GM23338 (cell line): ENCODE results near the gene STARD3. TPM values are rescaled to one million over a fixed set of nuclear protein-coding genes. Genes with fewer than 3 reads are reported as not detected.

ENCODE experiments used
- ATAC-seq: fragments of 200-7000 bp; cut with Tn5 transposase; 3 replicates; pipeline ENCODE4 v1.9.1; 2020
- DNase-seq: peaks from one replicate; pipeline ENCODE4 v3.0.0-alpha.2; 2015; ENCODE audit warnings: low spot score
- H2AFZ ChIP-seq: fragments of 200-600 bp; sonication (generic); 2 replicates; pipeline ENCODE4 v1.8.0; 2016; ENCODE audit warnings: antibody characterized with exemption, mild to moderate bottlenecking, moderate library complexity
- H3F3A ChIP-seq: fragments of 200-600 bp; sonication (generic); replicated peaks from 2 replicates; pipeline ENCODE4 v1.8.0; 2017; ENCODE audit warnings: antibody characterized with exemption, mixed run types, low read depth
- H3K27ac ChIP-seq: fragments of 200-600 bp; sonication (generic); 2 replicates; pipeline ENCODE4 v1.6.1; 2016; ENCODE audit warnings: low read depth
- H3K27me3 ChIP-seq: fragments of 200-600 bp; sonication (generic); 2 replicates; pipeline ENCODE4 v1.8.0; 2016; ENCODE audit warnings: mild to moderate bottlenecking, mixed run types, moderate library complexity; ENCODE audit not compliant: insufficient read depth
- H3K36me3 ChIP-seq: fragments of 200-600 bp; sonication (generic); 2 replicates; pipeline ENCODE4 v1.8.0; 2016; ENCODE audit warnings: mild to moderate bottlenecking; ENCODE audit not compliant: insufficient read depth
- H3K4me1 ChIP-seq: fragments of 200-600 bp; sonication (generic); 2 replicates; pipeline ENCODE4 v1.8.0; 2016; ENCODE audit warnings: mild to moderate bottlenecking, moderate library complexity; ENCODE audit not compliant: insufficient read depth
- H3K4me2 ChIP-seq: fragments of 200-600 bp; sonication (generic); 2 replicates; pipeline ENCODE4 v1.7.1; 2017; ENCODE audit warnings: mixed run types
- H3K4me3 ChIP-seq: fragments of 200-600 bp; sonication (generic); 2 replicates; pipeline ENCODE4 v1.6.1; 2016; ENCODE audit warnings: mixed run types
- H3K79me2 ChIP-seq: fragments of 200-600 bp; sonication (generic); replicated peaks from 2 replicates; pipeline ENCODE4 v1.8.0; 2017; ENCODE audit warnings: mild to moderate bottlenecking; ENCODE audit not compliant: insufficient read depth
- H3K9me2 ChIP-seq: fragments of 200-600 bp; sonication (generic); 2 replicates; pipeline ENCODE4 v1.8.0; 2017; ENCODE audit not compliant: insufficient read depth
- H4K20me1 ChIP-seq: fragments of 200-600 bp; sonication (generic); replicated peaks from 2 replicates; pipeline ENCODE4 v1.8.0; 2017; ENCODE audit warnings: mild to moderate bottlenecking; ENCODE audit not compliant: insufficient read depth
- H3K27ac Mint-ChIP-seq: 2 replicates; pipeline ENCODE4 v1.8.0; 2020; ENCODE audit warnings: inconsistent platforms, mild to moderate bottlenecking, moderate library complexity, mixed read lengths
- H3K27me3 Mint-ChIP-seq: 3 replicates; pipeline ENCODE4 v1.8.0; 2022; ENCODE audit warnings: low read depth, mild to moderate bottlenecking, moderate library complexity, mixed read lengths, inconsistent platforms; ENCODE audit not compliant: insufficient read depth, poor library complexity
- H3K36me3 Mint-ChIP-seq: 3 replicates; pipeline ENCODE4 v1.8.0; 2021; ENCODE audit warnings: low read depth, mild to moderate bottlenecking, inconsistent platforms, moderate library complexity, mixed read lengths
- H3K4me1 Mint-ChIP-seq: 3 replicates; pipeline ENCODE4 v1.8.0; 2020; ENCODE audit warnings: mild to moderate bottlenecking, inconsistent platforms, mixed read lengths
- H3K4me3 Mint-ChIP-seq: 3 replicates; pipeline ENCODE4 v1.8.0; 2021; ENCODE audit warnings: moderate library complexity, mild to moderate bottlenecking, inconsistent platforms, mixed read lengths
- H3K9me3 Mint-ChIP-seq: 3 replicates; pipeline ENCODE4 v1.8.0; 2020; ENCODE audit warnings: moderate library complexity, mild to moderate bottlenecking, inconsistent platforms, mixed read lengths
- CTCF ChIP-seq, 2 experiments: fragments of 200-600 bp in 1 of 2; sonication (generic) in 1 of 2; conservative IDR thresholded peaks; 2 replicates each; pipeline versions ENCODE4 v1.5.1 to v1.6.1; 2016 to 2017; ENCODE audit warnings: antibody characterized with exemption in 2 of 2, low read depth in 2 of 2, mild to moderate bottlenecking in 2 of 2, moderate library complexity in 1 of 2
- ZNF462 ChIP-seq: fragments of 250-450 bp; sonication (Bioruptor Pico); IDR thresholded peaks from 2 replicates; pipeline ENCODE4 v1.5.0; 2020; ENCODE audit warnings: mild to moderate bottlenecking, moderate library complexity
- polyA plus RNA-seq: library from polyadenylated mRNA; unstranded; fragments of >200 nt; fragmentation: Nextera tagmentation; extraction: Ambion mirVana; gene quantifications from 2 replicates; pipeline ENCODE4 v1.2.1, GENCODE V29; 2016
- total RNA-seq: library from RNA; depleted of rRNA; stranded (reverse); fragments of >200 nt; shearing (Covaris generic); gene quantifications from 2 replicates; pipeline ENCODE4 v1.2.3, GENCODE V29; 2014

STARD3 gene
- total and polyA plus RNA-seq, 2 experiments from 2014 or later: 26.4 to 53.3 TPM

- Histone ChIP-seq H3K4me1 (peaks cover 4% of the 10 kb centered on the region), H3K27me3 (peaks cover 20% of the 10 kb centered on the region), H3K27ac (no peak overlapping the region), H3K4me2 (no peak overlapping the region), H3K9me2 (no peaks in the 10 kb centered on the region), H3K36me3 (no peaks in the 10 kb centered on the region), H3K4me3 (no peak overlapping the region), H4K20me1 (no peaks in the 10 kb centered on the region), H3K79me2 (no peaks in the 10 kb centered on the region), H2AFZ (no peak overlapping the region), H3F3A (no peaks in the 10 kb centered on the region)
- no peak for DNase-seq
- ATAC-seq: no peak
- Mint-ChIP-seq H3K27me3 (peaks cover 31% of the 10 kb centered on the region), H3K4me1 (peaks cover 25% of the 10 kb centered on the region), H3K27ac (no peak overlapping the region), H3K4me3 (no peak overlapping the region), H3K36me3 (peaks cover 4% of the 10 kb centered on the region; the same call in 1 of the 3 replicates), H3K9me3 (no peaks in the 10 kb centered on the region)
- TF ChIP-seq ZNF462 (CRISPR knock-in tag) (no peak), CTCF (conservative IDR thresholded peaks at IDR 0.05; ENCODE audit: low read depth in 2 of 2) (peak in 1 of 2 experiments; percentile 20; a peak in 1 of 4 replicates)
Measured at GRCh38 chr17:39672522-39673334, 35.8 kb downstream of the STARD3 start.
